ENCODE data around the gene CA9. TPM values are rescaled to one million over a fixed set of nuclear protein-coding genes. Genes with fewer than 3 reads are reported as not detected.

Gene CA9
- total RNA-seq, 2 donors from 2014 or later = 1.2 TPM; not detected in 1

GRCh38 chr9:35705836-35706430 is 32.2 kb downstream of the CA9 start:
- DNase-seq (ENCODE audit: low spot score) = peak; percentile 49
- intact Hi-C loops (cut with DNase I) = loop anchor here in 1 of 2 donors (2.0 kb wide), 1 partner anchor 217 kb away; no protein-coding TSS in a partner anchor

- DNase-seq (ENCODE audit: low spot score) = peak; percentile 53
- intact Hi-C loops (cut with DNase I) = loop anchor here in 1 of 2 donors (2.0 kb wide), 1 partner anchor 218 kb away; no protein-coding TSS in a partner anchor
Measured at GRCh38 chr9:35706951-35707350, 33.2 kb downstream of the CA9 start.

DNA sequence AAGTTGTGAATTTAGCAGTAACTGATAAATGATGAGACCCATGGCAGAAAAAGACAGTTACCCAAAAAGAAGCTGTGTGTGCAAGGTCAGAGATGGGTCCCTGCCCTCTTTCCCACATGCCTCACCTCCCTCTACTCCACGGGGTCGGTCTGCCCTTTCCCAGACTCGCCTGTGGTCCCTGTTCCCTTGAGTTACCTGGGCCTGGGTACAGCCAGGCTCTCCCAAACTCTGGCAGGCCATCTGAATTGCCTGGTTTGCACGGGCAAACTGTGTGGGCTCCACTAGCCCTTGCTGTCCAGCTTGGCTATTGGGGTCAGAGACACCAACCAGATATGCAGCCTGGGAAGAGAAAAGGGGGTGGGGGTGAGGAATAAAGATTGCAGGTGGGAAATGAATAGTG is 34.4 kb downstream of the CA9 start:
- DNase-seq (ENCODE audit: low spot score) = peak; percentile 52
- intact Hi-C loops (cut with DNase I) = no loop called here

DNA sequence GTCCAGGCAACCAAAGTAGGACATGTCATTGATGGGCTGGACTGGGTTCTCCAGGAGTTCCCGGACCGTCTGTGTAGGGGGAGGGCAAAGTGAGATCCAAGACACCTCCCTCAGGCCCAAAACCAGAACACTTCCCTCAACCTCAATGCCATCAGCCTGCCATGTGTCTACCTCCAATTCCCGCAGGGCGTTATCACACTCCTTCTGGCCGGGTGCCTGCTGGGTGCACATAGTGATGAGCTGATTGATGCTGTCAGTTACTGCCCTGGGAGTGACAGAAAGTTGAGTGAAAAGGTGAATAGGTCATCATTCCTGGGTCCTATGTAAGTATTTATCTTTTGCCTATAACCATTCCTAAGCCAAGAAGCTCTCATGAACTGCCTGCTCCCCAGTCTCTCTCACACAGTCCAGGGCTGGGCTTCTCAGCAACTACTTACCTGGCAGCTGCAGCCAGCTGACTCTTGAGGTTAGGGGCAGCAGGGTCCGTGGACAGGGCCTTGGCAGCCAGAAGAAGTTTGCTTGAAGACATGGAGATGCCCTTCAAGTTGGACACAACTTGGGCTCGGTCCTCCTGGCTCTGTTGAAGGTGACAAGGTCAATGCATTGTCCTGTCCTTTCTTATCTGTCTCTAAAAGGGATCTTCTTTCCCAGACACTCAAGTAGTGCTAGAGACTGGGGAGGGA is 37.2 kb downstream of the CA9 start:
- intact Hi-C loops (cut with DNase I) = no loop called here
- DNase-seq (ENCODE audit: low spot score) = no peak

GRCh38 chr9:35711501-35712428 is 38.0 kb downstream of the CA9 start:
- intact Hi-C loops (cut with DNase I) = no loop called here
- DNase-seq (ENCODE audit: low spot score) = peak; percentile 40

- DNase-seq (ENCODE audit: low spot score) = no peak
- intact Hi-C loops (cut with DNase I) = no loop called here
Measured at GRCh38 chr9:35712762-35713400, 39.2 kb downstream of the CA9 start.

DNA sequence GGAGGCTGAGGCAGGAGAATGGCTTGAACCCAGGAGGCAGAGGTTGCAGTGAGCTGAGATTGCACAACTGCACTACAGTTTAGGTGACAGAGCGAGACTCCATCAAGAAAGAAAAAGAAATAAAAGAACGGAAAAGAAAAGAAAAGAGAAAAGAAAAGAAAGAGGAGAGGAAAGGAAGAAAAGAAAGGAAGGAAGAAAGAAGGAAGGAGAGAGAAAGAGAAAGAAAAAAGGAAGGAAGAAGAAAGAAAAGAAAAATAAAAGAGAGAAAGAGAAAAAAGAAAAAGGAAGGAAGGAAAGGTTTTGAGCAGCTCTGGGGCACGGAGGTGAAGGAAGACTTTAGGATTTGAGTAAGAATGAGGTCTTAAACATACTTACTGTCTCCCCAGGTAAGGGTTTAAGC is 39.9 kb downstream of the CA9 start:
- no peak for DNase-seq (ENCODE audit: low spot score)
- intact Hi-C loops (cut with DNase I) = no loop called here

GRCh38 chr9:35714123-35714522 is 40.4 kb downstream of the CA9 start:
- no peak for DNase-seq (ENCODE audit: low spot score)
- intact Hi-C loops (cut with DNase I) = no loop called here

GRCh38 chr9:35714579-35715252 is 41.0 kb downstream of the CA9 start:
- intact Hi-C loops (cut with DNase I) = no loop called here
- DNase-seq (ENCODE audit: low spot score) = no peak

DNA sequence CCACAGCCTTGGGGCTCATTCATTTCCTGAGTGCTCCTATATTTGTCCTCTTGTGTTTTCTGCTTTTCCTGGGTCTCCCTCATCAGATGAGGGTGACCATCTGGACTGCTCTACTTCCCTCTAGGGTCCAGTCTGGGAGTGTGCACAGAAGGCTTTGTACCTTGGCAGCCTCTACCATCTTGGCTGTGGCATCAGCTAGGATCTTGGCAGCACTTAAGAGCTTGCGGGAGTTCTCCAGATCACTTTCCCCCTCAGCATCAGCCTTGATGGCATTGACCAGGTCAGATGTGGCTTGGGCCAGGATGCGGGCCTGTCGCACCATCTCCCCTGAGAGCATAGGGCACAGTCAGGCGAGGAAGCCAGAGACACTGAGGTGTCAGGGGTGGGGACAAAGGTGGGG is 42.5 kb downstream of the CA9 start:
- intact Hi-C loops (cut with DNase I) = no loop called here

DNA sequence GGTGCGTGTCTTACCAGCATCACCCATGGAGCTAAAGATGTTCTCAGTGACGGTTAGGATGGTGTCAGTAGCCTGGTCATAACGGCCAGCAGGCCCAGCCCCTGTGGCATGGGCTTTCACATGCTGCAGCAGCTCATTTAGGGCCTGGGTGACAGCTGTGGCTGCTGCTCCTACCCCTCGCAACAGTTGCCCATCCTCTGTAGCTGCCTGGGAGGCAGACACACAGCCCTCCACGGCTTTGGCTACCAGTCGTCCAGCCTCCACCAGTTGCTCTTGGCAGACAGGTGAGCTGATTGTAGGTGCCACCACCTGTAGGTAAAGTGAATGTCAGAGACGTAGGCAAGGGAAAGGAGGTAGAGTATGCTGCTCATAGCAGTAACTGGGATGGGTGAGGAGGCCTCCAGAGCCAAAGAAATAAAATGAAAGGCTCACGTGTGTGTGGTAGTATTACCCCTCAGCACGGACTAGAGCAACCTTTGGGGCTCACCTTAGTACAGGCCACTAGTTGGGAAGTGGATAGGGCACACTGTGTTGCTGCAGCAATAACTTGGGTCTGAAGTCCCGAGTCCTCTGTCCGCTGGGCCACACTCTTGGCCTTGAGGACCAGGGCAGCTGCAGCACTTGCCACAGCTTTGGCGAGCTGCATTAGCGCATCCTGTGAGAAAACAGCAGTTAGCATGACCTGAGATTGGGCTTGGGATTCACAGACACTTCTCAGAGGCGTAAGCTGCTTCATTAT is 43.6 kb downstream of the CA9 start:
- peak; percentile 58 for DNase-seq (ENCODE audit: low spot score)
- intact Hi-C loops (cut with DNase I) = no loop called here

More for the DNA sequence above, 42.5 kb downstream of the CA9 start:
- peak; percentile 62 for DNase-seq (ENCODE audit: low spot score)

DNA sequence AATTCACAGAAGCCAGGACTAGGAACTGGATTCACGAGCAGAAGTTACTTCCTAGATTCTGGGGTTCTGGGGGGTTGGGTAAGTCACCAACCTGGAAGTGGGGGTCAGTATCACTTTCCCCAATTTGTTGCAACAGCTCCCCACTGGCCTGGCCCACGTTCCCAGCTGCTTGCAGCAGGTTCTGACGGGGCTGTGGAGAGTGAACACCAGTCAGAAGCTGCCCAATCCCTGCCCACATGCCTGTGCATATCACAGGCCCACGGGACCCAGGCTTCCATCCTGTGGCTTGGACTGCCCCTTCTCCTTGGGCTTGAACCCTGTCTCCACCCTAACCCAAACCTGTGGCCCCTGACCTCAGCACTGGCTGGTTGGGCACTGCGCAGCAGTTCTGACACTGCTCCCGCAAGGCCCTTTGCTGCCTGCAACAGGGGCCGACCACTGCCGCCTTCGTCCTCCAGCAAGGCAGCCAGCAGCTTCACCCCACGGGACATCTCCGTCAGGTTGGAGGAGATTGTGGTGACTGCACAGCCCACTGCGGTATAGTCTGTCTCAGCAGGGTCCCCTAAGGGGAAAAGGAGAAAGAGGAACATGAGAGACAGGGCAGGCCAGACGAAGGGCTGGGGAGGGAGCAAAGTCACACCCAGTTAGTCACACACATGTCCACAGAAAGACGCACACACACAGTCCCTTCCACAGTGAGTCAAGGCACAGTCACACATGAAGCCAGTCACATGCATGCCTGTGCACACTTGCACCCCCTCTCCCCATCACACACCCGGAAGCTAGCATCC is 45.2 kb downstream of the CA9 start:
- intact Hi-C loops (cut with DNase I) = no loop called here
- DNase-seq (ENCODE audit: low spot score) = no peak

- intact Hi-C loops (cut with DNase I) = no loop called here
- DNase-seq (ENCODE audit: low spot score) = no peak
Measured at GRCh38 chr9:35719546-35719945, 45.8 kb downstream of the CA9 start.

GRCh38 chr9:35723426-35723825 is 49.7 kb downstream of the CA9 start:
- no peak for DNase-seq (ENCODE audit: low spot score)
- intact Hi-C loops (cut with DNase I) = loop anchor here in 1 of 2 donors (2.0 kb wide), 1 partner anchor 21 kb away; no protein-coding TSS in a partner anchor

GRCh38 chr9:35723908-35724307 is 50.2 kb downstream of the CA9 start:
- DNase-seq (ENCODE audit: low spot score) = no peak
- intact Hi-C loops (cut with DNase I) = loop anchor here in 1 of 2 donors (2.0 kb wide), 1 partner anchor 21 kb away; no protein-coding TSS in a partner anchor

DNA sequence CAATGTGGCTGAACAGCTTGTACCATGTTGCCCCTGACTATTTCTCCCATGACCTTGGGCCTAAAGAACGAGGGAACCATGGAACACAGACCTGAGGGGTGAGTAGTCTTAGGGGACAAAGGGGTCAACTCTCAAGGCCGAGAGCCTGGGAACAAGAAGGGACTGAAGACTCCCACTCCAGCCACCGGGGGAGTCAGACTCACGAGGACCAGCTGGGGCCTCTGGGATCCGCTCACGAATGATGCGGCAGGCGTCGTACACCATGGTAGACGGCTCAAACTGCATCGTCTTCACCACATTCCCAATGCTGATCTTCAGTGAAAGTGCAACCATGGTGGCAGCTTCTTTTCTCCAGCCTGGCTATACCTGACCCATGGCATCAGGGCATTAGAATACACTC is 51.6 kb downstream of the CA9 start:
- intact Hi-C loops (cut with DNase I) = loop anchor here in 1 of 2 donors (5.0 kb wide), 1 partner anchor 63 kb away; no protein-coding TSS in a partner anchor
- DNase-seq (ENCODE audit: low spot score) = no peak

DNA sequence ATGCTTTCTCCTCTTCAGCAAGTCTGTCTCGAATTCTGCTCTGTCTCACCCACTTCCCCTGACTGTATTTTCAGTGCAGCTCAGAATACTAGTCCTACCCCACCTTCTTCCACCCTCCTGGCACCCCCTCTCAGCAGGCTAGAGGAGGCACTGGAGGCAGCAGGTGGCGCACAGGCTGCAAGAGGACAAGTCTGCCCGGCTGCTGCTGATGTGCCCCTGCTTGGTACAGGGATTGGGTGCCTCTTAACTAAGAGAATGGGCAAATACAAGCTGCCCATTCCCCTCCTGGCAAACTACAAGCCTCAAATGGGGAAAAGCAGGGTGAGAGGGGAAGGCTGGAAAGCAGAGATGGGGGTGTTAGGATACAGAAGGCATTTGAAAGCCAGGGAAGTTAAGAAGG is 53.2 kb downstream of the CA9 start:
- intact Hi-C loops (cut with DNase I) = loop anchor here in 1 of 2 donors (5.0 kb wide), 1 partner anchor 65 kb away; no protein-coding TSS in a partner anchor
- DNase-seq (ENCODE audit: low spot score) = no peak
